GM23338 (cell line): Measurements from ENCODE around the gene TOM1L2.

ENCODE experiments used
- POLR2AphosphoS5 ChIP-seq: IDR thresholded peaks from 2 replicates; pipeline ENCODE4 v1.6.1; 2016; ENCODE audit warnings: antibody characterized with exemption, low read depth
- TF ChIP-seq, protein P1 (sequence below), 2 experiments: fragments of 200-600 bp in 1 of 2; sonication (generic) in 1 of 2; conservative IDR thresholded peaks; 2 replicates each; pipeline versions ENCODE4 v1.5.1 to v1.6.1; 2016 to 2017; ENCODE audit warnings: antibody characterized with exemption in 2 of 2, low read depth in 2 of 2, mild to moderate bottlenecking in 2 of 2, moderate library complexity in 1 of 2

GRCh38 chr17:17837380-17837821, 134.8 kb downstream of the TOM1L2 start:
- TF ChIP-seq, protein P1, sequence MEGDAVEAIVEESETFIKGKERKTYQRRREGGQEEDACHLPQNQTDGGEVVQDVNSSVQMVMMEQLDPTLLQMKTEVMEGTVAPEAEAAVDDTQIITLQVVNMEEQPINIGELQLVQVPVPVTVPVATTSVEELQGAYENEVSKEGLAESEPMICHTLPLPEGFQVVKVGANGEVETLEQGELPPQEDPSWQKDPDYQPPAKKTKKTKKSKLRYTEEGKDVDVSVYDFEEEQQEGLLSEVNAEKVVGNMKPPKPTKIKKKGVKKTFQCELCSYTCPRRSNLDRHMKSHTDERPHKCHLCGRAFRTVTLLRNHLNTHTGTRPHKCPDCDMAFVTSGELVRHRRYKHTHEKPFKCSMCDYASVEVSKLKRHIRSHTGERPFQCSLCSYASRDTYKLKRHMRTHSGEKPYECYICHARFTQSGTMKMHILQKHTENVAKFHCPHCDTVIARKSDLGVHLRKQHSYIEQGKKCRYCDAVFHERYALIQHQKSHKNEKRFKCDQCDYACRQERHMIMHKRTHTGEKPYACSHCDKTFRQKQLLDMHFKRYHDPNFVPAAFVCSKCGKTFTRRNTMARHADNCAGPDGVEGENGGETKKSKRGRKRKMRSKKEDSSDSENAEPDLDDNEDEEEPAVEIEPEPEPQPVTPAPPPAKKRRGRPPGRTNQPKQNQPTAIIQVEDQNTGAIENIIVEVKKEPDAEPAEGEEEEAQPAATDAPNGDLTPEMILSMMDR (conservative IDR thresholded peaks at IDR 0.05; ENCODE audit: low read depth in 2 of 2) = peak in 1 of 2 experiments; percentile 30; a peak in 1 of 4 replicates
- TF ChIP-seq POLR2AphosphoS5 = peak; percentile 61
